GM19328 (cell line): ENCODE measurements around the gene TNFRSF21.
"Not testable (repeated sequence)": the region's sequence is repeated elsewhere in the genome, so short reads cannot be mapped to it uniquely, and the experiment has no call there.

Experiments
- ATAC-seq: cut with Tn5 transposase; IDR thresholded peaks from one replicate; pipeline ENCODE4 v1.9.1; 2021; ENCODE audit warnings: mild to moderate bottlenecking, moderate library complexity; ENCODE audit not compliant: unreplicated experiment

Gene TNFRSF21

GRCh38 chr6:47323887-47324286, 14.2 kb upstream of the TNFRSF21 start:
- ATAC-seq = no peak

GRCh38 chr6:47323321-47323720, 13.6 kb upstream of the TNFRSF21 start:
- no peak for ATAC-seq

GRCh38 chr6:47321577-47321976, 11.9 kb upstream of the TNFRSF21 start:
- no peak for ATAC-seq

GRCh38 chr6:47319867-47320266, 10.2 kb upstream of the TNFRSF21 start:
- no peak for ATAC-seq

GRCh38 chr6:47319382-47319781, 9.7 kb upstream of the TNFRSF21 start:
- ATAC-seq = no peak

GRCh38 chr6:47318236-47318989, 8.7 kb upstream of the TNFRSF21 start:
- no peak for ATAC-seq

GRCh38 chr6:47315181-47315580, 5.5 kb upstream of the TNFRSF21 start:
- ATAC-seq = not testable (repeated sequence)

GRCh38 chr6:47310131-47310480, 401 bp upstream of the TNFRSF21 start:
- no peak for ATAC-seq

- ATAC-seq = peak; percentile 15
These were observed 984 bp downstream of the TNFRSF21 start for GRCh38 chr6:47308552-47309290.

GRCh38 chr6:47308198-47308517, 1.5 kb downstream of the TNFRSF21 start:
- no peak for ATAC-seq

- ATAC-seq = no peak
These were observed 2.1 kb downstream of the TNFRSF21 start for GRCh38 chr6:47307362-47308197.

- no peak for ATAC-seq
These were observed 2.8 kb downstream of the TNFRSF21 start for GRCh38 chr6:47306887-47307286.

GRCh38 chr6:47303861-47304260, 5.8 kb downstream of the TNFRSF21 start:
- no peak for ATAC-seq

- no peak for ATAC-seq
These were observed 6.4 kb downstream of the TNFRSF21 start for GRCh38 chr6:47303342-47303741.

- peak; percentile 58 for ATAC-seq
These were observed 7.7 kb downstream of the TNFRSF21 start for GRCh38 chr6:47302043-47302442.

- ATAC-seq = no peak
These were observed 8.3 kb downstream of the TNFRSF21 start for GRCh38 chr6:47301441-47301840.

- no peak for ATAC-seq
These were observed 9.3 kb downstream of the TNFRSF21 start for GRCh38 chr6:47300417-47300816.

GRCh38 chr6:47299965-47300364, 9.7 kb downstream of the TNFRSF21 start:
- ATAC-seq = no peak

- ATAC-seq = no peak
These were observed 11.2 kb downstream of the TNFRSF21 start for GRCh38 chr6:47298475-47298874.

GRCh38 chr6:47294990-47295389, 14.7 kb downstream of the TNFRSF21 start:
- no peak for ATAC-seq

GRCh38 chr6:47292944-47293343, 16.8 kb downstream of the TNFRSF21 start:
- ATAC-seq = no peak

- ATAC-seq = no peak
These were observed 17.7 kb downstream of the TNFRSF21 start for GRCh38 chr6:47292027-47292426.
